OCI-LY3 (cell line): ENCODE results near the gene C2.

Experiments used
- EZH2phosphoT487 ChIP-seq: fragments of 200-600 bp; shearing (Covaris generic); IDR thresholded peaks from 2 replicates; pipeline ENCODE4 v1.6.1; 2018; ENCODE audit warnings: antibody characterized with exemption, mixed run types, low read depth
- TF ChIP-seq, protein P1 (sequence below): fragments of 200-600, 300-600 bp; sonication (generic); IDR thresholded peaks from 2 replicates; pipeline ENCODE4 v1.5.1; 2014; ENCODE audit warnings: antibody characterized with exemption, low read length, low read depth

DNA sequence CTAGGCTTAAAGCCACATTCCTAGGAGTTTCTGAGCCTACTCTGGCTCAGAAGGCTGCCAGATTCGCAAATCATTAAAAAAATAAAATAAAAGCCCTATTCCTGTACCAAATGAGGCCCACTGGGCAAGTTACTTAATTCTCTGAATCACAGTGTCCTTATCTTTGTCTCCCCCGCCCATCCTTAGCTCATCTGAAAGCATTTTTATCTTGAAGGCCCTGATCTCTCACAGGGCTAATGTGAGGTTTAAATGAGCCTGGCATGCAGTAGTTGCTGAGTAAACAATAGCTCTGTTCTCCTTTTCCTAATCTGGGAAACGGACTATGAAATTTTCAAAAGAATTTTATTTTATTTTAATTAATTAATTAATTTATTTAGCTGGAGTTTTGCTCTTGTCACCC, 23.6 kb upstream of the C2 start:
- TF ChIP-seq, protein P1, sequence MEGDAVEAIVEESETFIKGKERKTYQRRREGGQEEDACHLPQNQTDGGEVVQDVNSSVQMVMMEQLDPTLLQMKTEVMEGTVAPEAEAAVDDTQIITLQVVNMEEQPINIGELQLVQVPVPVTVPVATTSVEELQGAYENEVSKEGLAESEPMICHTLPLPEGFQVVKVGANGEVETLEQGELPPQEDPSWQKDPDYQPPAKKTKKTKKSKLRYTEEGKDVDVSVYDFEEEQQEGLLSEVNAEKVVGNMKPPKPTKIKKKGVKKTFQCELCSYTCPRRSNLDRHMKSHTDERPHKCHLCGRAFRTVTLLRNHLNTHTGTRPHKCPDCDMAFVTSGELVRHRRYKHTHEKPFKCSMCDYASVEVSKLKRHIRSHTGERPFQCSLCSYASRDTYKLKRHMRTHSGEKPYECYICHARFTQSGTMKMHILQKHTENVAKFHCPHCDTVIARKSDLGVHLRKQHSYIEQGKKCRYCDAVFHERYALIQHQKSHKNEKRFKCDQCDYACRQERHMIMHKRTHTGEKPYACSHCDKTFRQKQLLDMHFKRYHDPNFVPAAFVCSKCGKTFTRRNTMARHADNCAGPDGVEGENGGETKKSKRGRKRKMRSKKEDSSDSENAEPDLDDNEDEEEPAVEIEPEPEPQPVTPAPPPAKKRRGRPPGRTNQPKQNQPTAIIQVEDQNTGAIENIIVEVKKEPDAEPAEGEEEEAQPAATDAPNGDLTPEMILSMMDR, result no peak
- TF ChIP-seq EZH2phosphoT487, result no peak
